Stimulated activated CD4-positive, alpha-beta T cell treated with anti-CD3 and anti-CD28 coated beads, TNF-alpha, amount 100 ng/mL, for 4 hours (primary cell): ENCODE results near the gene FURIN.
"Not testable (repeated sequence)": the region's sequence is repeated elsewhere in the genome, so short reads cannot be mapped to it uniquely, and the experiment has no call there.

ENCODE experiments used
- DNase-seq, 3 experiments: peaks; one replicate each; pipeline ENCODE4 v3.0.0-alpha.2; 2020; ENCODE audit warnings: low read depth in 3 of 3

FURIN gene

DNA sequence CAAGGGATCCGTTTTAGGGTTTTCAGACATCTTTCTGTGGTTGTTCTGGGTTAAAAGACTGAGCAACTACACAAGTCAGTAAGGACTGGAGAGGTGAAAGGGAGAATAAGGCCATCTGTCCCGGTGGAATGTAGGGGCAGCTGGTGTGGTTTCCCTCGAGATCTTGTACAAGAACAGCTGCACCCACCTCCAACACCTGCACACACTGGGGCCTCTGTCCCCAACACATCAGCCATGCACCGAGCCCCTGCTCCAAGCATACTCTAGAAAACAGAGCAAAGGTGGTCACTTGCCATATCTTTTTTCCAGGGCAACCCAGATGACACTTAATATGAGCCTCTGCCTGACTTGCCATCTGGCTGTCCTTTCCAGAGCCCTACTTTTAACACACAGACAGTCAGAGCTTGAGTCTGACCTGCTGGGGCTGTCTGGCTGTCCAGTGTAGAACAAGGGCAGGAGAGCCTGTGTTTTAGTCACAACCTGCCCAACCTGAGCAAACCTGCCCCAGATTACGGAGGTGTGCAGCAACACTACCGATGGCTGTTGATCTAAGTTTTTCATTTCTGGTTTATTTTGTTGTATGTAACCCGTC, 46.9 kb downstream of the FURIN start:
- no peak for DNase-seq

DNA sequence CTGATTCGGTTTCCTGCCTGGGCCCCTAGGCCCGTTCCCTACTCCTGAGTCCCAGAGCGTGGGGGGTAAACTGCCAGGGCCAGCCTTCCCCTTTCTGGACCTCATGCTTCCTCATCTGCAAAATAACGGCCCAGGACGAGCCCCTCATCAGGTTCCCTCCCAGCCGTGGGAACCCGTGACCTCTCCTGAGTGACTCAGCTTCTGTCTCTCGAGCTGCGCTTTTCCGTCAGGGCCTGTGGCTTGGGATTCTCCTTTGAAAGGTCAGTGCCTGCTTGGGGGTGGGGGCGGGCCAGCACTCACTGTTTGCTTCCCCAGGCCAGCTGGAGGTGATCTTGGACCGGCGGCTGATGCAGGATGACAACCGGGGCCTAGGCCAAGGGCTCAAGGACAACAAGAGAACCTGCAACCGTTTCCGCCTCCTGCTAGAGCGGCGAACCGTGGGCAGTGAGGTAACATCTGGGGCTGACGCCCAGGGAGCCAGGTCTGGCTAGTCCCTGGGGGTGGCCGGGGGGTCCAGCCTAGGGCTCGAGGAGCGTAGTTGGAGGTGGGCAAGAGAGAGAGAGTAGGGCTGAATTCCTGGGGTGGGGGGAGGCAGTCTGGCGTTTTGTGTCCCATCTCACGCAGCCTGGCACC, 47.5 kb downstream of the FURIN start:
- no peak for DNase-seq

DNA sequence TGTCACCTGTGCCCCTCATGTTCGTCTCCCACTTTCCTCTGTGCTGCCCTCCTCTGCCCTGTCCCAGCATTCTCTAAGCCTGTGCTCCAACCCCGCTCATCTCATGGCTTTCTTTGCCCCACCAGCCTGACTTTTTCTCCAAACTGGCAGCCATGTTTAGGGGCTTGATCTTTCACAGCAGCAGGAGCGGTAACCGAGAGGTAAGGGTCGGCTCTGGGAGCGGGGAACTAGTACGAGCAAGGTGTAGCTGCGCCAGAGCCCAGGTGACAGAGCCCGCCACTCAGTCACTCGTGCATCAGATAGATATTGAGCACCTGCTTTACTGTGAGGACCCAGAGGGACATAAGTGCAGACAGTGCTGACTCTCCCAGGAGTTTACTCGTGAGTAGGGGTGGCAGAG, 48.1 kb downstream of the FURIN start:
- DNase-seq = no peak

DNA sequence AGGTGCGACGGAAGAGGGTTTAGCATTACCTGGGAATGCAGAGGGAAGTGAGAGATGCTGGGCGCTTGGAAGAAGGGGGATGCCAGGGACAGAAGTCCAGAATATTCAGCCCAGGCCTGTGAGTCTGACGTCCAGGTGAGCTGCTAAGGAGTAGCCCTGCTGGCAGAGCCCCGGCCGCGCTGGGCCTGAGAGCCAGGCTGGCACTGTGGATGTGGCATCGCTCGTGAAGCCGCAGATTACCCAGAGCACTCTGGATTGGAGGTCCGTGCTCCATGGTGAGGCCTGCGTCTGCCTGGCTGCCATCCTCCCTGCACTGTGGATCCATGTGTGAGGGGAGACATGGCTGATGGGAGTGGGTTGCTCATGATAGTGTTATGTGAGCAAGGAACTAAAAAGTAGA, 49.2 kb downstream of the FURIN start:
- DNase-seq = no peak

DNA sequence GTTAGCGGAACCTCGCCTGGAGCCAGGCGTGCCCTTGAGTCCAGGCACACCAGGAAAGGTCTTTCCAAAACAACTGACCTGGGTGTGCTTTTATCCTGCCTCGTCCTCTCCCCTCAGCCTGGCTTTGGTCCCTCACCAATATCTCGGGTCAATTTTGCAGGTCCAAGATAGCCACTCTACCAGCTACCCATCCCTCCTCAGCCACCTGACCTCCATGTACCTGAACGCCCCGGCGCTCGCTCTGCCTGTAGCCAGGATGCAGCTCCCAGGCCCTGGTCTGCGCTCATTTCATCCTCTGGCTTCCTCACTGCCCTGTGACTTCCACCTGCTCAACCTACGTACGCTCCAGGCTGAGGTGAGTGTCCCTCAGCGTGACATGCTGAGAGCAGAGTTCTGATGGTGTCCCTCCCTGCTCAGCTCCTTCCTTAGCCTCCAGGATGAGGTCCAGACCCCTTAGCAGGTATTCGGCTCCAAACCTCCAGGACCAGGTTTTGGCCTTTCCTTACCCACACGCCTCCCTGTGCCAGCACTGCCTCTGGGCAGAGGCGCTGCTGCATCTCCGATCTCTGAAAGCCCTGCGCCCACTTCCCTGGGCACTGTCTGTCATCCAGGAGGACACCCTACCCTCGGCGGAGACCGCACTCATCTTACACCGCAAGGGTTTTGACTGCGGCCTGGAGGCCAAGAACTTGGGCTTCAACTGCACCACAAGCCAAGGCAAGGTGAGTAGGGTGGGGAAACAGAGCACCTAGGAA, 49.8 kb downstream of the FURIN start:
- no peak for DNase-seq

DNA sequence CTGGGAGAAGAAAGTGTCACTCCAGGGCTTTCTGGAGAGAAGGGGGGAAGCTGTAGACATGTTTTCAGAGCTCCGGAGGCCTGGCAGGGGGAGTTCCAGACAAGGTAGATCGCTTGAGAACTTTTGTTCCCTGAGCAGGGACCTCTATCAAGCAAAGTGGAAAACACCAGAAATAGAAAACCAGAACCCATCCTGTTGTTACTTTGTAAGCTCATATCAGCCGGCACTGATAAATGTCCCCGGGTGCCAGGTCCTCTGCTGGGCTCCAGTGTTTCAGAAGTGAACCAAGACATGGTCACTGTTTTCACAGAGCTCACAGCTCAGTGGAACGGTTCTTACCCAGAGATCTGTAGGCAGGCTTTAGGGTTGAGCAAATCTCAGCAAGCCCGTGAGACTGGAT, 50.4 kb downstream of the FURIN start:
- no peak for DNase-seq

DNA sequence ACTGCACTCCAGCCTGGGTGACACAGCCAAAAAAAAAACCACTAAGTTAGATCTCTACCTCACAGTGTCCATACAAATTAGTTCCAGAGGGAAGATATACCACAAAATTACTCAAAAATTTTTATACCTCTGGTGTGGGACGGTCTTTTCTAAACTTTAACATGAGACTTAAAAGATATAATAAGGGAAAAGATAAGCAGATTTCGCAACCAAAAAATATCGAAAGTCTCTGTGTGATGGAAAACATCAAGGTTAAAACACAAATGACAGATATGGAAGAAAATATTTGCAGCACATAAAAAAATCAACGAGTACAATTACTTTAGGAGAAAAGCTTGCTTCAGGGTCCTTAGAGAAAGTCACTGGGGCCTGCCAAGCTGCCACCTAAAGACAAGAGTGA, 53.5 kb downstream of the FURIN start:
- no peak for DNase-seq

DNA sequence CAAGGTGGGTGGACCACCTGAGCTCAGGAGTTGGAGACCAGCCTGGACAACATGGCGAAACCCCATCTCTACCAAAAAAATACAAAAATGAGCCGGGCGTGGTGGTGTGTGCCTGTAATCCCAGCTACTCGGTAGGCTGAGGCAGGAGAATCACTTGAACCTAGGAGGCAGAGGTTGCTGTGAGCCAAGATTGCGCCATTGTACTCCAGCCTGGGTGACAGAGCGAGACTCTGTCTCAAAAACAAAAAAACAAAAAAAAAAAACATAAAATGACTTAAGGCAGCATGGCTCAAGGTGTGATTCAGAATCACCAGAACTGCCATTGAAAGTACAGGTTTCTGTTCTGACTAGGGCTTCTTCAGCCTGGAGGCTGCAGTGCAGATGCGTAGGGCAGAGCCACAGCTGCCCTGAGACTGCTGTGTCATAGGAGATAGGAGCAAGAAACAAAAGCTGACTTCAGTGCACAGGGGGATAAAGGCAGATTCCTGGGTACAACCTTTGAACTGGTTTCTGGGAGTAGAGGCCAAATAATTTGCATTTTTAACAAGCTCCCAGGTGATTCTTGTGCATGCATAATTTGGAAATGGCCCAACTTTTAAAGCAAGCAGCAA, 54.4 kb downstream of the FURIN start:
- DNase-seq = not testable (repeated sequence)

DNA sequence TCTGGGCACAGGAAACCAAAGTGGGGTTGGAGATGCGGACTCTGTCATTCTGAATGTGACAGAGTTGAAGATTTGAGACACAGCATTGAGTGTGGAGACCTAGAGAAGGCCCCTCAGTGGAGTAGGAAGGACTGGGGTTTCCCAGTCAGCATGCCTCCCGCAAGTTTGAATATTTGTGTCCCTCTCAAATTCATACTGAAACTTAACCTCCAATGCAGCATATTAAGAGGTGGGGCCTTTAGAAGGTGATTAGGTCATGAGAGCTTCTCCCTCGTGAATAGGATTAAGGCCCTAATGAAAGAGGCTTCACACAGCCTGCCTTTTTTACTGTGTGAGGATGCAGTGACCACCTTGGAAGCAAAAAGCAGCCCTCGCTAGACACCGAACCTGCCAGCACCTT, 56.0 kb downstream of the FURIN start:
- DNase-seq = no peak

DNA sequence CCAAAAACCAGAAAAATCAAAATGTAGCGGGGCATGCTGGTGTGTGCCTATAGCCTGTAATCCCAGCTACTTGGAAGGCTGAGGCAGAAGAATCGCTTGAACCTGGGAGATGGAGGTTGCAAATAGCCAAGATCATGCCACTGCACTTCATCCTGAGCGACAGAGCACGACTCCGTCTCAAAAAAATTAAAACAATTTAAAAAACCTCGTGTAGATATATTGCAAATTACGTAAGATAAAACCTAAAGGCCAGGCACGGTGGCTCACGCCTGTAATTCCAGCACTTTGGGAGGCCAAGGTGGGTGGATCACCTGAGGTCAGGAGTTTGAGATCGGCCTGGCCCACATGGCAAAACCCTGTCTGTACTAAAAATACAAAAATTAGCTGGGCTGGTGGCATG, 58.4 kb downstream of the FURIN start:
- DNase-seq = not testable (repeated sequence)

DNA sequence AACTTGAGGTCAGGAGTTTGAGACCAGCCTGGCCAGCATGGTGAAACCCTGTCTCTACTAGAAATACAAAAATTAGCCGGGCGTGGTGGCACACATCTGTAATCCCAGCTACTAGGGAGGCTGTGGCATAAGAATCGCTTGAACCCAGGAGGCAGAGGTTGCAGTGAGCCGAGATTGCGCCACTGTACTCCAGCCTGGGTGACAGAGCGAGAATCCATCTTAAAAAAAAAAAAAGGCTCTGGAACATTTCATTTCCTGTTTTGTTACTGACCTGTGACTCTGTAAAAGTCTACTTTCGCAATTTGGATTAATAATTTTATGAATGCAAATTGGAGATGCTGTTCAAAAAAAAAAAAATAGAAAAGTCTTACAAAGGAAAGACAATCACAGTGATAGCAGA, 59.7 kb downstream of the FURIN start:
- not testable (repeated sequence) for DNase-seq

DNA sequence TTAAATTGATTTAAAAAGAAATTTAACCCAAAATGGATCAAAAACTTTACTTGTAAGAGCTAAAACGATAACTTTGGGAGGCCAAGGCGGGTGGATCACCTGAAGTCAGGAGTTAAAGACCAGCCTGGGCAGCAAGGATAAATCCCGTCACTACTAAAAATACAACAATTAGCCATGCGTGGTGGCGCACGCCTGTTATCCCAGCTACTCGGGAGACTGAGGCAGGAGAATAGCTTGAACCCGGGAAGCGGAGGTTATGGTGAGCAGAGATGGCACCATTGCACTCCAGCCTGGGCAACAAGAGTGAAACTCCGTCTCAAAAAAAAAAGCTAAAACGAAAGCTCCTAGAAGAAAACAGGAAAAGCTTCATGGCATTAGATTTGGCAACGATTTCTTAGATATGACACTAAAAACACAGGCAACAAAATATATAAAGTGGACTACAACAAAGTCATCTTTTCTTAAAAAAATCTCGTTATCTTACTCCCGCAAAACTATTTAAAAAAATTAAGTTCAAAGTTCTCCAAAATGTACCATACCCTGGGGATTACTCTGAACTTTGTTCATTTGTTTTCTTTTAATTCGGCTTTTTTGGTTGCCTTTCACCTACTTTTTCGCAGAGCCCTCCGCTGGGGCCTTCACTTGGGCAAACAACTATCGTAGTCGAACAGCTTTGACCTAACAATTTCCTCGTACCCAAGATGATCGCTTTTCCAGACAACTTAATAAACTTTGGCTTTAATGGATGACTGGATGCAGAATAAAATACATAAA, 61.0 kb downstream of the FURIN start:
- DNase-seq = no peak

DNA sequence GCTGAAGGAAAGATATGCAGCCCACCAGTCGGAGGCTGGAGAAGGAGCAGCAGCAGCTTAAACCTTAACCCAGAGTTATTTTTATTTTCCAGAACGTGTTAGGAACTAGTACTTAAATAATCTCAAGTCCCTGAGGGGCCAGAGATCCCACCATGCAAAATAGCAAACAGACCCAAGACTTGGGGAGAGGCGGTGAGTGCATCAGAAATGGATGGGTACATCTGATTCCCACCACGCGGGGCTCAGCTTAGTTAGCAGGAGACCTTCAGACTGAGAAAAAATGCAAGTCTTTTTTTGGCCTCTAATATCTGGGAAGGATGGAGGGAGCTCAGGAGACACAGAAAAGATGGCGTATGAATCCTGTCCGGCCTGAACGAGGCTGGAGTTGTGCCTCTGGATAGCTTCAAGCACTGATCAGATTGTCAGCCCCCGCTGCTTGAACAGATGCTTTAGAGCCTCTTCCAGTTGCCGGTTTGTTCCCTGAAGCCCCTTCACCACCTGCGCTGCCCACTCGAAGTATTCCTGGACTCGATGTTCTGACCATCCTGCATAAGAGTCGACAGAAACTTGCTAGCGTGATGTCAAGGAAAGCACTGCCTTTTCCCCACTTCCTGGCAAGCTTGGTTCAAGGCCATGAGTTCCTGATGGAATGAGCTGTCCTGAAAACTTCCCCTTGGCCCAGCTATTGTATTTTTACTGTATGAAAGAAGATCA, 62.6 kb downstream of the FURIN start:
- DNase-seq = no peak

DNA sequence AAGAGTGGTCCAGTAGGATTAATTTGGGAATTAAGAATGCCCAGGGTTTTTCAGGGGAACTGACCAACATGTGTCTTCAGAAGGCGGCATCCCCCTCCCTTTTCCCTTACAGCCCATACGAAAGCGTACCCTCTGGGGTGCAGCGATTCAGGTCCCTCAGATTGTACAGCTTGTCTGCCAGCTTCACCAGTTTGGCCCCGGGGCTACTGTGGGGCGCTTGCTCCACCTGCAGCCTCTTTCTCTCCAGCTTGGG, 63.1 kb downstream of the FURIN start:
- DNase-seq = no peak

DNA sequence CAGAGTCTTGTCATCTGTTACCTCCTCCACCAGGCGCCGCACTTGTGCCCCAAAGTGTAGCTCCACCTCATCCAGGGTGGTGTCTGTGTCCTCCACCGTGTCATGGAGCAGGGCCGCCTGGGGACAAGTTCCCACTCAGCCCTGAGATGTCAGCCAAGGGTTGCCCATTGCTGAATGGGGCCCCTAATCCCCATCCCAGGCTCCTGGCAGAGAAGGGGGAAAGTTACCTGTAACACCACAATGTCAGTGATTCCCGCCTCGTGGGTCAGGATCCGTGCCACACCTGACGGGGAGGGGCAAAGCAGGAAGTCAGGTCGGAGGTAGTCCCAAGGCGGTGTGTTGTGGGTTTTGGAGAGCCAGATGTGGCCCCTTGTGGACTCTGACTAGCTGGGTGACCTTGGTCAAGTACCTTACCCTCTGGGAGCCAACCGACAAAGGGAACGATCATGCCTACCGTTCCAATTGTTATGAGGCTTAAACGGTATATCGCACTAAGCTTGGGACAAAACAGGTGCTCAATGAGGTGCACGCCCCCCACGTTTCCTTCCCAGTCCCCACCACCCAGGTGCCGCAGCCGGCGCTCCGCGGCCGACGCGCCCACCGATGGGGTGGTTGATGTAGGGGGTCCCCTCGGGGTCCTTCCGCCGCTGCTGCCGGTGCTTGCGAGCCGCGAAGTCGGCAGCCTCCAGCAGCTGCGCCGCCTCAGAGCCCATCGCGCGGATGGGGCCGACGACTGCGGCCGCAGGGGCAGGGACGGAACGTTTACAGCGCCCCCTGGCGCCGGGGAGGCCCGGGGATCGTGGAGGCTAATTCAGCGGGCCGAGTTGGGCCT, 63.7 kb downstream of the FURIN start, which contains the start of gene HDDC3:
HDDC3 (minus strand) TSS at position 722 of the 832 bp plus-strand sequence; CDS start at position 713, 9 bp downstream.
- DNase-seq = peak; percentile 77 to 94 (median 80)

DNA sequence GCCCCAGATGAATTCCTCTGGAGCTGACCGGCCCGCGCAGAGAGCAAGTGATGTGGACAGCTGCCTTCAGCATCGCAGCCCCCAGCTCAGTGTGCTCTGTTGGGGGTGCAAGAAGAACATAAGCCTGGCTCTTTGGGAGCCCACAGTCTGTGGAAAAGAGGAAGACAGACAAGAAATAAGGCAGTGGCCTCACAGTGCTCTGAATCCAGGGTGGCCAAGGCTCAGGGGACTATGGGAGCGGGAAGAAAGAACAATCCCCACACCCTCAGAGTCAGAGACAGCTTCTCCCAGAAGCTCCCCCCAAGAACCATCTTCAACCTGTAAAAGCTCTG, 64.2 kb downstream of the FURIN start:
- no peak for DNase-seq
